CD14-positive monocyte (primary cell): ENCODE results near the gene CACNA1D. TPM values are rescaled to one million over a fixed set of nuclear protein-coding genes. Genes with fewer than 3 reads are reported as not detected.

Source experiments
- DNase-seq, 3 donors: peaks; one replicate each; pipeline ENCODE4 v3.0.0-alpha.2; 2011 to 2022
- H2AFZ ChIP-seq: 2 replicates; pipeline ENCODE4 v1.6.0; 2012; ENCODE audit warnings: mild to moderate bottlenecking, low read depth, low read length, inconsistent platforms; ENCODE audit not compliant: insufficient read depth, poor library complexity, severe bottlenecking
- H3K27ac ChIP-seq, 2 donors: 1 replicate in 1 of 2; 2 replicates in 1 of 2; pipeline ENCODE4 v1.5.1; 2012 to 2013; ENCODE audit warnings: low read length in 2 of 2, control low read depth in 1 of 2, inconsistent platforms in 1 of 2, low read depth in 1 of 2, mild to moderate bottlenecking in 1 of 2
- H3K27me3 ChIP-seq, 2 donors: one replicate each; pipeline versions ENCODE4 v1.6.0 to v1.6.1; 2011 to 2013; ENCODE audit warnings: low read length in 2 of 2; ENCODE audit not compliant: control insufficient read depth in 2 of 2, insufficient read depth in 2 of 2
- H3K36me3 ChIP-seq, 2 donors: replicated peaks in 1 of 2; 1 replicate in 1 of 2; 2 replicates in 1 of 2; pipeline versions ENCODE4 v1.5.1 to v1.6.1; 2012 to 2013; ENCODE audit warnings: low read length in 2 of 2, control low read depth in 1 of 2, inconsistent platforms in 1 of 2, mild to moderate bottlenecking in 1 of 2; ENCODE audit not compliant: insufficient read depth in 2 of 2, control insufficient read depth in 1 of 2
- H3K4me1 ChIP-seq, 2 donors: 1 replicate in 1 of 2; 2 replicates in 1 of 2; pipeline versions ENCODE4 v1.5.1 to v1.6.1; 2012 to 2013; ENCODE audit warnings: low read length in 2 of 2, control low read depth in 1 of 2, inconsistent platforms in 1 of 2, mild to moderate bottlenecking in 1 of 2, moderate library complexity in 1 of 2; ENCODE audit not compliant: insufficient read depth in 2 of 2, control insufficient read depth in 1 of 2
- H3K4me2 ChIP-seq: replicated peaks from 2 replicates; pipeline ENCODE3; 2012; ENCODE audit warnings: low read length, moderate library complexity, mild to moderate bottlenecking; ENCODE audit not compliant: poor library complexity, severe bottlenecking; ENCODE audit errors: extremely low read depth
- H3K4me3 ChIP-seq, 3 experiments: fragments of 200-600 bp in 1 of 3; sonication (generic) in 1 of 3; replicated peaks in 1 of 3; 1 replicate in 2 of 3; 2 replicates in 1 of 3; pipeline ENCODE4 v1.5.1; 2011 to 2013; ENCODE audit warnings: low read length in 3 of 3, mild to moderate bottlenecking in 3 of 3, control low read depth in 2 of 3, low read depth in 2 of 3, inconsistent platforms in 1 of 3, moderate library complexity in 1 of 3
- H3K79me2 ChIP-seq: 2 replicates; pipeline ENCODE4 v1.6.0; 2012; ENCODE audit warnings: mild to moderate bottlenecking, control low read depth, inconsistent platforms, low read length, moderate library complexity; ENCODE audit not compliant: insufficient read depth
- H3K9ac ChIP-seq: 2 replicates; pipeline ENCODE4 v1.6.0; 2017; ENCODE audit warnings: low read length, mild to moderate bottlenecking; ENCODE audit not compliant: insufficient read depth, poor library complexity, severe bottlenecking
- H3K9me3 ChIP-seq, 2 donors: replicated peaks in 1 of 2; 1 replicate in 1 of 2; 2 replicates in 1 of 2; pipeline versions ENCODE4 v1.5.1 to v1.6.1; 2012 to 2013; ENCODE audit warnings: low read length in 2 of 2, control low read depth in 1 of 2; ENCODE audit not compliant: control insufficient read depth in 1 of 2, insufficient read depth in 1 of 2
- H4K20me1 ChIP-seq: 2 replicates; pipeline ENCODE4 v1.6.0; 2012; ENCODE audit warnings: mild to moderate bottlenecking, low read length, control low read depth, moderate library complexity; ENCODE audit not compliant: insufficient read depth
- H3K27ac Mint-ChIP-seq, 7 donors: one replicate each; pipeline ENCODE4 v1.8.0; 2020; ENCODE audit warnings: mild to moderate bottlenecking in 7 of 7, mixed read lengths in 7 of 7, moderate library complexity in 6 of 7, inconsistent platforms in 2 of 7
- H3K27me3 Mint-ChIP-seq, 3 donors: one replicate each; pipeline ENCODE4 v1.8.0; 2021 to 2022; ENCODE audit warnings: low read depth in 3 of 3, mild to moderate bottlenecking in 3 of 3, mixed read lengths in 3 of 3, moderate library complexity in 3 of 3, inconsistent platforms in 1 of 3
- H3K36me3 Mint-ChIP-seq, 2 donors: one replicate each; pipeline ENCODE4 v1.8.0; 2020; ENCODE audit warnings: mixed read lengths in 2 of 2, inconsistent platforms in 1 of 2, mild to moderate bottlenecking in 1 of 2
- H3K4me1 Mint-ChIP-seq: one replicate; pipeline ENCODE4 v1.8.0; 2020; ENCODE audit warnings: mild to moderate bottlenecking, mixed read lengths
- H3K4me3 Mint-ChIP-seq, 2 donors: one replicate each; pipeline ENCODE4 v1.8.0; 2020; ENCODE audit warnings: mild to moderate bottlenecking in 2 of 2, mixed read lengths in 2 of 2, moderate library complexity in 1 of 2
- H3K9me3 Mint-ChIP-seq, 7 donors: one replicate each; pipeline ENCODE4 v1.8.0; 2020 to 2022; ENCODE audit warnings: mixed read lengths in 7 of 7, mild to moderate bottlenecking in 6 of 7, moderate library complexity in 6 of 7, inconsistent platforms in 2 of 7
- CTCF ChIP-seq: fragments of 200-600 bp; IDR thresholded peaks from one replicate; pipeline ENCODE4 v1.8.0; 2022; ENCODE audit warnings: antibody characterized with exemption, mild to moderate bottlenecking
- WGBS: methylation state at CpG from one replicate; pipeline ENCODE4 v1.1.5; 2013; ENCODE audit warnings: missing lambda C conversion rate; ENCODE audit not compliant: insufficient coverage; 5-methylcytosine and 5-hydroxymethylcytosine counted together
- intact Hi-C, 2 donors: fragments of 100-400 bp; cut with micrococcal nuclease; formaldehyde crosslinking; loops; one replicate each; pipeline versions ENCODE4 v1.15.0 to v1.15.1; 2023
- polyA plus RNA-seq, 3 donors: library from polyadenylated mRNA; depleted of rRNA in 1 of 3; unstranded in 2 of 3; stranded (reverse) in 1 of 3; fragments of 300-500 nt in 2 of 3; fragments of >200 nt in 1 of 3; fragmentation: Illumina TruSeq in 2 of 3; gene quantifications; 1 replicate in 2 of 3; 2 replicates in 1 of 3; pipeline ENCODE4 v1.2.3, GENCODE V29; 2012 to 2021

CACNA1D gene
- polyA plus RNA-seq, 3 donors = 0.29 to 1.2 (median 0.98) TPM

DNA sequence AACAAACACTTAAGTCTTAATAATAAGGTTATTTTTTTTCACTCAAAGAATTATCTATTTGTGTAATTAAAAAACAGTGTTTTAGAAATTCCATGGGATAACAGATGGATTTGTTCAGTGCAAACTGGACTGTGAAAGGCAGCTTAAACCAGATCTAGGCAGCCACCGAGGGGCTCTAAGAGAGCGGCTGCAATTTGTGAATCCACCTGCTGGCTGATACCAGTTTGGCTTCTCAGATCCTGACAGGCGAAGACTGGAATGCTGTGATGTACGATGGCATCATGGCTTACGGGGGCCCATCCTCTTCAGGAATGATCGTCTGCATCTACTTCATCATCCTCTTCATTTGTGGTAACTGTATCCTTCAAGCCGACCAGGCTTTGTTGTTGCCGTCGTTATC, 232.2 kb downstream of the CACNA1D start:
- H3K4me2 ChIP-seq = no peak overlapping the region
- Mint-ChIP-seq H3K27ac (no peak overlapping the region), H3K4me1 (no peaks in the 10 kb centered on the region), H3K27me3 (peaks cover 15 to 28% (median 18%) of the 10 kb centered on the region in 3 donors), H3K36me3 (no peaks in the 10 kb centered on the region), H3K4me3 (no peak overlapping the region), H3K9me3 (peaks cover 0 to 3% (median 0%) of the 10 kb centered on the region in 7 donors)
- no peaks in the 10 kb centered on the region for H4K20me1 ChIP-seq
- H3K36me3 ChIP-seq = no peaks in the 10 kb centered on the region
- H3K79me2 ChIP-seq = no peaks in the 10 kb centered on the region
- no peak for DNase-seq
- WGBS = 100% methylated on average over 5 of the region's 9 CpGs
- no peak overlapping the region for H3K27ac ChIP-seq
- no peak for TF ChIP-seq CTCF
- intact Hi-C loops = no loop called here
- no peaks in the 10 kb centered on the region for H3K4me1 ChIP-seq
- no peak overlapping the region for H3K9ac ChIP-seq
- H2AFZ ChIP-seq = no peak overlapping the region
- H3K9me3 ChIP-seq = no peaks in the 10 kb centered on the region
- no peak overlapping the region for H3K4me3 ChIP-seq
- H3K27me3 ChIP-seq = peaks cover 3 to 7% of the 10 kb centered on the region in 2 donors

DNA sequence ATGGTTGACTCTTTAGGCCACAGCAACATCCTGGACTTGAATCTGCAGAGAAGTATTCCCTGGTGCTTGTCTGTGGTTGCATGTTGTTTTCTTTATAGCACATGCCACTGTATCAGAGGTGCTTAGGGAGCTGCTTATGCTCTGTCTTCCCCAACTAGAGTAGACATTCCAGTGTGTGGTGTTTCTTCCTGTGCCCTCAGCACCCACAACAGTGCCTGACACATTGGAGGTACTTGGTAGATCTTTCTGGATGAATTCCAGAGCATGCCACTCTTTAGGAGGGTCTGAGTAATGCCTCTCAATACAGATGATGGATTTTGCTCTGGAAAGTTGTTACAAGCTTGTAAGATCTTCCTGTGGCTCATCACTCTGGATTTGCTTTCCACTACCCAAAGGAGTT, 234.2 kb downstream of the CACNA1D start:
- DNase-seq = no peak
- TF ChIP-seq CTCF = no peak
- Histone ChIP-seq H3K27ac (no peak overlapping the region), H3K4me1 (no peaks in the 10 kb centered on the region), H3K36me3 (no peaks in the 10 kb centered on the region), H3K4me3 (no peak overlapping the region), H3K4me2 (no peak overlapping the region), H3K27me3 (peaks cover 3 to 7% of the 10 kb centered on the region in 2 donors), H3K9me3 (no peaks in the 10 kb centered on the region), H4K20me1 (no peaks in the 10 kb centered on the region), H2AFZ (no peak overlapping the region), H3K79me2 (no peaks in the 10 kb centered on the region), H3K9ac (no peak overlapping the region)
- no peak overlapping the region for H3K4me3 Mint-ChIP-seq
- intact Hi-C loops = no loop called here
- H3K27me3 Mint-ChIP-seq = peaks cover 9 to 30% (median 12%) of the 10 kb centered on the region in 3 donors
- no peak overlapping the region for H3K27ac Mint-ChIP-seq
- no peaks in the 10 kb centered on the region for H3K4me1 Mint-ChIP-seq
- H3K36me3 Mint-ChIP-seq = no peaks in the 10 kb centered on the region
- H3K9me3 Mint-ChIP-seq = peaks cover 0 to 3% (median 0%) of the 10 kb centered on the region in 7 donors
